K562 (cell line): ENCODE measurements around the gene PDE5A. TPM values are rescaled to one million over a fixed set of nuclear protein-coding genes. Genes with fewer than 3 reads are reported as not detected.

Source experiments
- ATAC-seq: fragments of 200-7000 bp; cut with Tn5 transposase; 3 replicates; pipeline ENCODE4 v1.9.1; 2020; ENCODE audit warnings: moderate library complexity
- BruUV-seq: library from RNA; stranded (reverse); fragments of 400-500 nt; replicated peaks from 2 replicates; lab custom pipeline; 2021; lab: Mats Ljungman, UMichigan
- CTCF ChIA-PET: fragments of 300-600 bp; formaldehyde crosslinking; extraction: SDS; loops from one replicate; lab custom pipeline; 2021; ENCODE audit warnings: low intra/inter-chr PET ratio; lab: Yijun Ruan, JAX
- POLR2A ChIA-PET: fragments of 300-600, 350-650 bp; sonication (Branson Sonifier 250); formaldehyde crosslinking; extraction: SDS; loops from one replicate; lab custom pipeline; 2021; ENCODE audit warnings: antibody characterized with exemption, inconsistent platforms; lab: Yijun Ruan, JAX
- DNase-seq, 4 experiments: peaks; one replicate each; pipeline versions ENCODE4 v3.0.0 to v3.0.0-alpha.2; 2011 to 2018; ENCODE audit warnings: low spot score in 3 of 4, mixed read lengths in 3 of 4; ENCODE audit errors: extremely low read depth in 1 of 4
- FAIRE-seq: peaks from 2 replicates; lab custom pipeline; 2011; peaks lifted over from hg19 to GRCh38; lab: Jason Lieb, UNC
- H2AFZ ChIP-seq: 2 replicates; pipeline ENCODE4 v1.6.0; 2011; ENCODE audit warnings: low read depth, low read length, control low read depth, inconsistent platforms
- H3K27ac ChIP-seq: fragments of 200-600 bp; 3 replicates; pipeline ENCODE4 v1.8.0; 2011; ENCODE audit warnings: low read depth, mild to moderate bottlenecking, control low read depth, inconsistent platforms, low read length, moderate library complexity, mixed read lengths; ENCODE audit errors: extremely low read depth
- H3K27me3 ChIP-seq, 2 experiments: fragments of 300-600 bp in 1 of 2; 2 replicates in 1 of 2; 3 replicates in 1 of 2; pipeline versions ENCODE4 v1.6.0 to v1.8.0; 2011; ENCODE audit warnings: inconsistent platforms in 2 of 2, low read length in 2 of 2, mild to moderate bottlenecking in 1 of 2, mixed read lengths in 1 of 2, moderate library complexity in 1 of 2; ENCODE audit not compliant: control insufficient read depth in 2 of 2, insufficient read depth in 2 of 2
- H3K36me3 ChIP-seq: fragments of 300-600 bp; 3 replicates; pipeline ENCODE4 v1.8.0; 2011; ENCODE audit warnings: mild to moderate bottlenecking, low read length, inconsistent platforms; ENCODE audit not compliant: control insufficient read depth, insufficient read depth
- H3K4me1 ChIP-seq, 2 experiments: fragments of 200-600 bp in 1 of 2; replicated peaks in 1 of 2; 2 replicates in 1 of 2; 3 replicates in 1 of 2; pipeline versions ENCODE4 v1.5.1 to v1.8.0; 2011; ENCODE audit warnings: inconsistent platforms in 2 of 2, low read length in 2 of 2, mild to moderate bottlenecking in 1 of 2, mixed read lengths in 1 of 2, moderate library complexity in 1 of 2; ENCODE audit not compliant: control insufficient read depth in 2 of 2, insufficient read depth in 2 of 2
- H3K4me2 ChIP-seq: 2 replicates; pipeline ENCODE4 v1.6.1; 2011; ENCODE audit warnings: low read length, control low read depth, inconsistent platforms, mixed read lengths; ENCODE audit not compliant: insufficient read depth
- H3K4me3 ChIP-seq: fragments of 200-600 bp; sonication (generic), shearing (Covaris generic); 2 replicates; pipeline ENCODE4 v1.5.1; 2016; ENCODE audit warnings: control low read depth, inconsistent platforms
- H3K79me2 ChIP-seq: fragments of 200-600 bp; 3 replicates; pipeline ENCODE4 v1.8.0; 2011; ENCODE audit warnings: low read length, inconsistent platforms; ENCODE audit not compliant: control insufficient read depth, insufficient read depth
- H3K9ac ChIP-seq, 2 experiments: 2 replicates each; pipeline versions ENCODE4 v1.6.0 to v1.6.1; 2011; ENCODE audit warnings: low read depth in 2 of 2, low read length in 2 of 2, control low read depth in 1 of 2, inconsistent platforms in 1 of 2, mild to moderate bottlenecking in 1 of 2, mixed read lengths in 1 of 2; ENCODE audit not compliant: insufficient read depth in 1 of 2
- H3K9me1 ChIP-seq: one replicate; pipeline ENCODE4 v1.6.0; 2011; ENCODE audit warnings: inconsistent platforms, mild to moderate bottlenecking, low read length, moderate library complexity; ENCODE audit not compliant: control insufficient read depth, insufficient read depth
- H3K9me3 ChIP-seq: replicated peaks from 2 replicates; pipeline ENCODE4 v1.5.1; 2011; ENCODE audit warnings: low read depth, low read length, inconsistent platforms; ENCODE audit not compliant: control insufficient read depth, insufficient read depth
- H4K20me1 ChIP-seq: replicated peaks from 2 replicates; pipeline ENCODE4 v1.6.1; 2011; ENCODE audit warnings: low read length, inconsistent platforms, mixed read lengths; ENCODE audit not compliant: control insufficient read depth, insufficient read depth
- CC2D1A ChIP-seq: fragments of 450-650 bp; IDR thresholded peaks from 2 replicates; pipeline ENCODE4 v1.6.1; 2017; ENCODE audit warnings: mild to moderate bottlenecking
- GABPB1 ChIP-seq: sonication (generic); formaldehyde crosslinking; IDR thresholded peaks from 2 replicates; pipeline ENCODE4 v1.8.0; 2022; ENCODE audit warnings: mild to moderate bottlenecking, missing genetic modification reagents
- HDAC2 ChIP-seq: fragments of 450-650 bp; IDR thresholded peaks from 2 replicates; pipeline ENCODE4 v1.6.1; 2016; ENCODE audit warnings: mild to moderate bottlenecking
- ILK ChIP-seq: fragments of 450-650 bp; IDR thresholded peaks from 2 replicates; pipeline ENCODE4 v1.6.1; 2016; ENCODE audit warnings: missing genetic modification characterization, low read depth, mild to moderate bottlenecking, missing compliant biosample characterization, moderate library complexity, borderline replicate concordance
- MCM3 ChIP-seq: fragments of 450-650 bp; IDR thresholded peaks from 2 replicates; pipeline ENCODE4 v1.6.1; 2016
- MYNN ChIP-seq, 2 experiments: sonication (generic); formaldehyde crosslinking in 1 of 2; IDR thresholded peaks; 2 replicates each; pipeline versions ENCODE4 v1.5.0 to v1.6.1; 2016 to 2020; ENCODE audit warnings: antibody characterized with exemption in 1 of 2, missing genetic modification reagents in 1 of 2
- NEUROD1 ChIP-seq: fragments of 150-350 bp; IDR thresholded peaks from 2 replicates; pipeline ENCODE4 v1.6.1; 2014; ENCODE audit warnings: borderline replicate concordance, low read length, low read depth; ENCODE audit not compliant: partially characterized antibody
- NR2C2 ChIP-seq, 2 experiments: fragments of 200-800 bp in 1 of 2; sonication (Bioruptor generic) in 1 of 2; sonication (generic) in 1 of 2; formaldehyde crosslinking in 1 of 2; IDR thresholded peaks; 2 replicates each; pipeline versions ENCODE4 v1.6.1 to v1.8.0; 2016 to 2022; ENCODE audit warnings: mild to moderate bottlenecking in 1 of 2, missing compliant biosample characterization in 1 of 2, missing genetic modification characterization in 1 of 2, missing genetic modification reagents in 1 of 2
- NUFIP1 ChIP-seq: fragments of 450-650 bp; IDR thresholded peaks from 2 replicates; pipeline ENCODE4 v1.6.1; 2018; ENCODE audit not compliant: partially characterized antibody
- SIX5 ChIP-seq, 2 experiments: IDR thresholded peaks; 2 replicates each; pipeline ENCODE4 v1.6.1; 2011; ENCODE audit warnings: low read length in 2 of 2, borderline replicate concordance in 1 of 2, low read depth in 1 of 2, mild to moderate bottlenecking in 1 of 2, moderate library complexity in 1 of 2; ENCODE audit not compliant: insufficient read depth in 1 of 2
- SMARCC2 ChIP-seq: fragments of 450-650 bp; IDR thresholded peaks from 2 replicates; pipeline ENCODE4 v1.6.1; 2017; ENCODE audit warnings: antibody characterized with exemption, moderate library complexity, mild to moderate bottlenecking, low read depth
- SMARCE1 ChIP-seq: fragments of 450-650 bp; IDR thresholded peaks from 2 replicates; pipeline ENCODE4 v1.7.1; 2016; ENCODE audit warnings: mild to moderate bottlenecking
- TCF3 ChIP-seq: sonication (generic); formaldehyde crosslinking; IDR thresholded peaks from 2 replicates; pipeline ENCODE4 v1.4.0; 2020; ENCODE audit warnings: mild to moderate bottlenecking, missing genetic modification reagents
- THAP7 ChIP-seq: fragments of 250-450 bp; sonication (Bioruptor Pico); IDR thresholded peaks from 2 replicates; pipeline ENCODE4 v1.5.0; 2021
- THRAP3 ChIP-seq: fragments of 450-650 bp; IDR thresholded peaks from 2 replicates; pipeline ENCODE4 v1.6.1; 2016; ENCODE audit warnings: mild to moderate bottlenecking, inconsistent platforms, borderline replicate concordance
- ZBTB7A ChIP-seq: IDR thresholded peaks from 2 replicates; pipeline ENCODE4 v1.6.1; 2011; ENCODE audit warnings: low read depth, mild to moderate bottlenecking, low read length, moderate library complexity, borderline replicate concordance; ENCODE audit not compliant: control insufficient read depth
- ZKSCAN8 ChIP-seq: fragments of 200-800 bp; sonication (Bioruptor generic); IDR thresholded peaks from 2 replicates; pipeline ENCODE4 v1.6.1; 2016; ENCODE audit warnings: missing genetic modification characterization, missing compliant biosample characterization
- ZNF165 ChIP-seq: fragments of 250-450 bp; sonication (Bioruptor Pico); IDR thresholded peaks from 2 replicates; pipeline ENCODE4 v1.4.0; 2020; ENCODE audit warnings: borderline replicate concordance
- ZNF699 ChIP-seq: fragments of 250-450 bp; sonication (Bioruptor Pico); IDR thresholded peaks from 2 replicates; pipeline ENCODE4 v1.8.0; 2021; ENCODE audit warnings: mild to moderate bottlenecking, moderate library complexity; ENCODE audit not compliant: insufficient replicate concordance
- WGBS: fragments of 100-300 bp; shearing (Covaris generic); methylation state at CpG from one replicate; pipeline ENCODE4 v1.1.6; 2016; ENCODE audit warnings: low coverage, mixed read lengths; ENCODE audit not compliant: insufficient coverage; ENCODE audit errors: missing lambda C conversion rate; 5-methylcytosine and 5-hydroxymethylcytosine counted together
- in situ Hi-C: fragments of 300-500 bp; cut with MboI; formaldehyde crosslinking; loops from 4 replicates; pipeline ENCODE4 v1.15.0; 2018; ENCODE audit warnings: inconsistent platforms, mixed read lengths
- intact Hi-C: fragments of 100-400 bp; cut with micrococcal nuclease; formaldehyde crosslinking; loops from 2 replicates; pipeline ENCODE4 v1.14.2; 2022
- polyA plus RNA-seq, 8 experiments: library from polyadenylated mRNA; depleted of rRNA in 4 of 8; stranded (reverse) in 5 of 8; unstranded in 3 of 8; fragments of >200 nt; fragmentation: Nextera tagmentation in 2 of 8; fragmentation: Illumina TruSeq in 1 of 8; extraction: Ambion mirVana in 2 of 8; extraction: Trizol in 1 of 8; gene quantifications; 2 replicates each; pipeline versions ENCODE4 v1.2.1 to v1.2.3, GENCODE V29; 2011 to 2014; ENCODE audit warnings: inconsistent platforms in 1 of 8, missing spikeins in 1 of 8
- total RNA-seq, 7 experiments: library from RNA; depleted of rRNA in 6 of 7; stranded (reverse); fragments of >200 nt in 6 of 7; fragmentation: Illumina TruSeq in 2 of 7; extraction: Trizol in 2 of 7; gene quantifications; 2 replicates each; pipeline versions ENCODE4 v1.2.1 to v1.2.3, GENCODE V29; 2011 to 2021; ENCODE audit warnings: low replicate concordance in 1 of 7

PDE5A gene
- total and polyA plus RNA-seq, 9 of the 15 experiments (the other 6 are each of a cell fraction or from before 2014, with no cell fraction given) = 0.07 to 1.9 (median 0.29) TPM

GRCh38 chr4:119532319-119532718 lies 96.3 kb downstream of the PDE5A start:
- POLR2A ChIA-PET = no interaction called here
- 27% methylated on average over 1 of the region's 1 CpG for WGBS
- no TSS peak for BruUV-seq
- H3K27ac ChIP-seq = no peak overlapping the region
- in situ Hi-C loops = no loop called here
- H3K79me2 ChIP-seq = no peaks in the 10 kb centered on the region
- no peak for ATAC-seq
- no peaks in the 10 kb centered on the region for H3K9me1 ChIP-seq
- intact Hi-C loops = no loop called here
- no peak for DNase-seq
- H3K9ac ChIP-seq = no peak overlapping the region
- H3K4me1 ChIP-seq = no peaks in the 10 kb centered on the region
- TF ChIP-seq ZKSCAN8 (CRISPR knock-in tag) = no peak
- no peak for TF ChIP-seq TCF3
- no peak for TF ChIP-seq ZNF165 (CRISPR knock-in tag)
- no peak for TF ChIP-seq HDAC2
- TF ChIP-seq NUFIP1 = no peak
- TF ChIP-seq SMARCC2 = no peak
- no peak for TF ChIP-seq ILK
- TF ChIP-seq MCM3 = no peak
- no peak for TF ChIP-seq SMARCE1
- TF ChIP-seq CC2D1A = no peak
- TF ChIP-seq MYNN (IDR thresholded peaks at IDR 0.05) = no peak
- no peak for TF ChIP-seq MYNN (CRISPR knock-in tag; IDR thresholded peaks at IDR 0.05)
- no peak for TF ChIP-seq ZBTB7A
- no peak for TF ChIP-seq ZNF699
- TF ChIP-seq THRAP3 = no peak
- no peak for TF ChIP-seq GABPB1
- no peak for TF ChIP-seq SIX5 (IDR thresholded peaks at IDR 0.05; ENCODE audit: borderline replicate concordance in 1 of 2, insufficient read depth in 1 of 2, low read depth in 1 of 2, low read length in 2 of 2)
- TF ChIP-seq NR2C2 (CRISPR knock-in tag; IDR thresholded peaks at IDR 0.05) = no peak
- no peak for TF ChIP-seq NR2C2 (tag; IDR thresholded peaks at IDR 0.05)
- no peak for TF ChIP-seq NEUROD1
- TF ChIP-seq THAP7 (CRISPR knock-in tag) = no peak
- H3K4me3 ChIP-seq = no peak overlapping the region
- CTCF ChIA-PET = no interaction called here
- no peaks in the 10 kb centered on the region for H4K20me1 ChIP-seq
- FAIRE-seq = no peak
- H2AFZ ChIP-seq = no peak overlapping the region
- no peaks in the 10 kb centered on the region for H3K36me3 ChIP-seq
- H3K4me2 ChIP-seq = no peak overlapping the region
- no peaks in the 10 kb centered on the region for H3K27me3 ChIP-seq
- no peaks in the 10 kb centered on the region for H3K9me3 ChIP-seq
